OCI-LY7 (cell line): Measurements from ENCODE around the gene KIF6. TPM values are rescaled to one million over a fixed set of nuclear protein-coding genes. Genes with fewer than 3 reads are reported as not detected.

ENCODE experiments used
- BruUV-seq: library from RNA; stranded (reverse); fragments of 400-500 nt; replicated peaks from 2 replicates; lab custom pipeline; 2021; lab: Mats Ljungman, UMichigan
- CTCF ChIA-PET: fragments of 300-600 bp; sonication (Branson Sonifier 250); formaldehyde crosslinking; loops from one replicate; lab custom pipeline; 2022; ENCODE audit warnings: antibody characterized with exemption; ENCODE audit not compliant: unreplicated experiment; lab: Charles Lee
- POLR2A ChIA-PET: fragments of 300-600 bp; sonication (Branson Sonifier 250); formaldehyde crosslinking; loops from one replicate; lab custom pipeline; 2022; ENCODE audit warnings: antibody characterized with exemption; lab: Charles Lee
- DNase-seq: peaks from one replicate; pipeline ENCODE4 v3.0.0-alpha.2; 2015; ENCODE audit warnings: low spot score
- H2AFZ ChIP-seq: fragments of 200-600 bp; sonication (generic), shearing (Covaris generic); 2 replicates; pipeline ENCODE4 v1.6.1; 2014; ENCODE audit warnings: mild to moderate bottlenecking, antibody characterized with exemption, low read length, moderate library complexity
- H3K27ac ChIP-seq: fragments of 200-600 bp; sonication (generic); 2 replicates; pipeline ENCODE4 v1.5.1; 2014; ENCODE audit warnings: mixed run types, low read depth, mild to moderate bottlenecking, moderate library complexity, low read length, inconsistent platforms; ENCODE audit not compliant: poor library complexity, severe bottlenecking
- H3K36me3 ChIP-seq: fragments of 200-600 bp; sonication (generic); 2 replicates; pipeline ENCODE4 v1.6.1; 2014; ENCODE audit warnings: mild to moderate bottlenecking, antibody characterized with exemption, low read length, moderate library complexity, mixed read lengths; ENCODE audit not compliant: insufficient read depth
- H3K4me1 ChIP-seq: fragments of 200-600 bp; sonication (generic); 2 replicates; pipeline ENCODE4 v1.5.1; 2014; ENCODE audit warnings: mild to moderate bottlenecking, low read length; ENCODE audit not compliant: insufficient read depth, poor library complexity, severe bottlenecking
- H3K4me2 ChIP-seq: fragments of 200-600 bp; sonication (generic); 2 replicates; pipeline ENCODE4 v1.6.1; 2014; ENCODE audit warnings: mild to moderate bottlenecking, low read length
- H3K4me3 ChIP-seq: fragments of 200-600 bp; sonication (generic); 2 replicates; pipeline ENCODE4 v1.5.1; 2014; ENCODE audit warnings: mild to moderate bottlenecking, low read depth, low read length; ENCODE audit not compliant: poor library complexity, severe bottlenecking
- H3K79me2 ChIP-seq: fragments of 200-600 bp; sonication (generic); 2 replicates; pipeline ENCODE4 v1.6.1; 2016; ENCODE audit warnings: low read depth, mild to moderate bottlenecking, low read length, moderate library complexity, mixed read lengths; ENCODE audit not compliant: insufficient read depth
- H3K9me2 ChIP-seq: fragments of 200-600 bp; sonication (generic); 2 replicates; pipeline ENCODE4 v1.6.1; 2016; ENCODE audit warnings: mild to moderate bottlenecking, low read length, mixed read lengths; ENCODE audit not compliant: insufficient read depth
- H3K9me3 ChIP-seq: fragments of 200-600 bp; sonication (generic); 2 replicates; pipeline ENCODE4 v1.6.1; 2014; ENCODE audit warnings: mild to moderate bottlenecking, mixed run types, low read length, mixed read lengths
- H4K20me1 ChIP-seq: fragments of 200-600 bp; sonication (generic); 2 replicates; pipeline ENCODE4 v1.6.1; 2014; ENCODE audit warnings: mild to moderate bottlenecking, antibody characterized with exemption, low read length, moderate library complexity, mixed read lengths; ENCODE audit not compliant: insufficient read depth
- EZH2phosphoT487 ChIP-seq: fragments of 200-600 bp; sonication (generic); IDR thresholded peaks from 2 replicates; pipeline ENCODE4 v1.6.1; 2018; ENCODE audit warnings: low read depth, borderline replicate concordance, mild to moderate bottlenecking, mixed run types, antibody characterized with exemption, low read length, moderate library complexity, mixed read lengths
- intact Hi-C: fragments of 100-400 bp; cut with micrococcal nuclease; formaldehyde crosslinking; loops from one replicate; pipeline ENCODE4 v1.10.0; 2022; ENCODE audit not compliant: unreplicated experiment
- total RNA-seq, 2 experiments: library from RNA; depleted of rRNA in 1 of 2; stranded (reverse); fragments of >200 nt in 1 of 2; shearing (Covaris generic) in 1 of 2; gene quantifications; 2 replicates each; pipeline ENCODE4 v1.2.3, GENCODE V29; 2014 to 2022
- TF ChIP-seq, protein P1 (sequence below): fragments of 200-600 bp; sonication (generic); conservative IDR thresholded peaks from 2 replicates; pipeline ENCODE4 v1.5.1; 2014; ENCODE audit warnings: mild to moderate bottlenecking, antibody characterized with exemption, low read length, moderate library complexity, mixed read lengths

The KIF6 gene
- total RNA-seq, 2 experiments from 2014 or later, result not detected

DNA sequence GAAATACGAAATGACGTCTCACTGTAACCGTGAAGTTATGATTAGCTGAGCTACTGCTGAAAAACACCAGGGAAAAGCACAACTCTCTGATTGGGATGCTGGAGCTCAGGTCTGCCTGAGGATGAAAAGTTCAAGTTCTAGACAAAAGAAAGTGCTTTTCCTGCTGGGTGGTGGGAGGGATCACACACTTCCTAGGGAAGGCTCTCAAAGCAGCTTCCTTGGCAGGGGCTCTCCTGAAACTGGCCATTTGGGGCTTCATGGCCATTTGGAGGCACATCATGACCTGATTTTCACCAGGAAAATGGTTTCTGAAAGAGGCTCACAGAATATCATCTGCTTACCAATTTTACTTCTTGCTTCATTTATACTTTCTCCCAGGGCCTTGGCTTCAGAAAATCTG, 305.6 kb downstream of the KIF6 start:
- intact Hi-C loops, result no loop called here
- no peak for DNase-seq
- CTCF ChIA-PET, result no interaction called here

DNA sequence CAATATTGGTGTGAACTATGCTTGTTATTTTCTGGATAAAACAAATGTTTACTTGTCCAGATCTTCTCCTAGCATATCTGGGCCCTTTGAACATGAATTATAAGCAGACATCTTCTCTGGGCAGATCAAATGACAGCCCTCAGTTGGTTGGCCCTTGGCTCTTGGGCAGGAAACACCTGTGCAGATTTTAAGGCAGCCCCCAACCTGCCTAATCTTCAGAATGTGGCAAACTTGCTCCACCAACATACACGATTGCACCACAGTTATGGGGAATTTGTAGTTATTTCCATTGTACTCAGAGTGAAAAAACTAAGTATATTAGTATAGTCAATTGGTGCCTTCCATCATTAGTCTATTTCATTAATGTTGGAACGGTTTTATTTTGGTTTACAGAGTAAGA, 307.8 kb downstream of the KIF6 start:
- intact Hi-C loops, result no loop called here
- no peak for DNase-seq
- H3K4me2 ChIP-seq, result no peak overlapping the region

More for the DNA sequence above, 305.6 kb downstream of the KIF6 start:
- no peaks in the 10 kb centered on the region for H3K4me1 ChIP-seq
- H3K4me2 ChIP-seq, result no peak overlapping the region
- no peak for TF ChIP-seq EZH2phosphoT487
- TF ChIP-seq, protein P1, sequence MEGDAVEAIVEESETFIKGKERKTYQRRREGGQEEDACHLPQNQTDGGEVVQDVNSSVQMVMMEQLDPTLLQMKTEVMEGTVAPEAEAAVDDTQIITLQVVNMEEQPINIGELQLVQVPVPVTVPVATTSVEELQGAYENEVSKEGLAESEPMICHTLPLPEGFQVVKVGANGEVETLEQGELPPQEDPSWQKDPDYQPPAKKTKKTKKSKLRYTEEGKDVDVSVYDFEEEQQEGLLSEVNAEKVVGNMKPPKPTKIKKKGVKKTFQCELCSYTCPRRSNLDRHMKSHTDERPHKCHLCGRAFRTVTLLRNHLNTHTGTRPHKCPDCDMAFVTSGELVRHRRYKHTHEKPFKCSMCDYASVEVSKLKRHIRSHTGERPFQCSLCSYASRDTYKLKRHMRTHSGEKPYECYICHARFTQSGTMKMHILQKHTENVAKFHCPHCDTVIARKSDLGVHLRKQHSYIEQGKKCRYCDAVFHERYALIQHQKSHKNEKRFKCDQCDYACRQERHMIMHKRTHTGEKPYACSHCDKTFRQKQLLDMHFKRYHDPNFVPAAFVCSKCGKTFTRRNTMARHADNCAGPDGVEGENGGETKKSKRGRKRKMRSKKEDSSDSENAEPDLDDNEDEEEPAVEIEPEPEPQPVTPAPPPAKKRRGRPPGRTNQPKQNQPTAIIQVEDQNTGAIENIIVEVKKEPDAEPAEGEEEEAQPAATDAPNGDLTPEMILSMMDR, result no peak
- H3K79me2 ChIP-seq, result no peaks in the 10 kb centered on the region
- POLR2A ChIA-PET, result no interaction called here
- H3K9me2 ChIP-seq, result no peaks in the 10 kb centered on the region
- H3K36me3 ChIP-seq, result no peaks in the 10 kb centered on the region
- no peak overlapping the region for H2AFZ ChIP-seq
- H3K27ac ChIP-seq, result no peak overlapping the region
- H3K4me3 ChIP-seq, result no peak overlapping the region
- BruUV-seq, result no TSS peak
- H4K20me1 ChIP-seq, result no peaks in the 10 kb centered on the region
- H3K9me3 ChIP-seq, result no peaks in the 10 kb centered on the region

DNA sequence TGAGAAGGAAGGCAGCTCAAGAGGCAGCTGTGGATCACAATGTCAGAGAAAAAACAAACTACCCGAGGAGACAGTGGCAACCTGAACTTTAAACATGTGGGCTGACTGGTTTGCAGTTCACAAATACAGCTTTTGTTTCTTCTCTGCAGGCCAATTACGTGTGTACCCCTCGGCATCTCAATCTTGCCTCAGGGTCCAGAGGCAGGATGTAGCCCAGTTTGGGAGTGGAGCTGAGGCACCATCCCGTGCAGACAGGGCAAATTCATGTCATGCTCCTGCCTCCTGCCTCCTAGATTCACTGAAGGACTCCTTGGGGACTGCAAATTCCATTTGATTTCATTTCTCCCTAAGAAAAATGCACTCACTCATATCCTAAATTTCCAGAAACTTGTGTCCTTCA, 308.5 kb downstream of the KIF6 start:
- CTCF ChIA-PET, result no interaction called here
- BruUV-seq, result no TSS peak
- no peak for TF ChIP-seq EZH2phosphoT487
- TF ChIP-seq, protein P1, result no peak
- H3K9me2 ChIP-seq, result no peaks in the 10 kb centered on the region
- no peaks in the 10 kb centered on the region for H3K79me2 ChIP-seq
- no peaks in the 10 kb centered on the region for H3K36me3 ChIP-seq
- H3K4me1 ChIP-seq, result no peaks in the 10 kb centered on the region
- no peak for DNase-seq
- no peaks in the 10 kb centered on the region for H4K20me1 ChIP-seq
- H2AFZ ChIP-seq, result no peak overlapping the region
- POLR2A ChIA-PET, result no interaction called here
- no peaks in the 10 kb centered on the region for H3K9me3 ChIP-seq
- no peak overlapping the region for H3K27ac ChIP-seq
- no peak overlapping the region for H3K4me2 ChIP-seq
- H3K4me3 ChIP-seq, result no peak overlapping the region
- intact Hi-C loops, result no loop called here

More for the DNA sequence above, 307.8 kb downstream of the KIF6 start:
- POLR2A ChIA-PET, result no interaction called here
- no peaks in the 10 kb centered on the region for H3K4me1 ChIP-seq
- no peaks in the 10 kb centered on the region for H3K79me2 ChIP-seq
- TF ChIP-seq, protein P1, result no peak
- TF ChIP-seq EZH2phosphoT487, result no peak
- no TSS peak for BruUV-seq
- H4K20me1 ChIP-seq, result no peaks in the 10 kb centered on the region
- H3K9me3 ChIP-seq, result no peaks in the 10 kb centered on the region
- no peak overlapping the region for H2AFZ ChIP-seq
- no peaks in the 10 kb centered on the region for H3K9me2 ChIP-seq
- CTCF ChIA-PET, result no interaction called here
- H3K4me3 ChIP-seq, result no peak overlapping the region
- H3K27ac ChIP-seq, result no peak overlapping the region
- no peaks in the 10 kb centered on the region for H3K36me3 ChIP-seq
